ENCODE measurements around the gene CDH24.
"Not testable (repeated sequence)": the region's sequence is repeated elsewhere in the genome, so short reads cannot be mapped to it uniquely, and the experiment has no call there.

The CDH24 gene

DNA sequence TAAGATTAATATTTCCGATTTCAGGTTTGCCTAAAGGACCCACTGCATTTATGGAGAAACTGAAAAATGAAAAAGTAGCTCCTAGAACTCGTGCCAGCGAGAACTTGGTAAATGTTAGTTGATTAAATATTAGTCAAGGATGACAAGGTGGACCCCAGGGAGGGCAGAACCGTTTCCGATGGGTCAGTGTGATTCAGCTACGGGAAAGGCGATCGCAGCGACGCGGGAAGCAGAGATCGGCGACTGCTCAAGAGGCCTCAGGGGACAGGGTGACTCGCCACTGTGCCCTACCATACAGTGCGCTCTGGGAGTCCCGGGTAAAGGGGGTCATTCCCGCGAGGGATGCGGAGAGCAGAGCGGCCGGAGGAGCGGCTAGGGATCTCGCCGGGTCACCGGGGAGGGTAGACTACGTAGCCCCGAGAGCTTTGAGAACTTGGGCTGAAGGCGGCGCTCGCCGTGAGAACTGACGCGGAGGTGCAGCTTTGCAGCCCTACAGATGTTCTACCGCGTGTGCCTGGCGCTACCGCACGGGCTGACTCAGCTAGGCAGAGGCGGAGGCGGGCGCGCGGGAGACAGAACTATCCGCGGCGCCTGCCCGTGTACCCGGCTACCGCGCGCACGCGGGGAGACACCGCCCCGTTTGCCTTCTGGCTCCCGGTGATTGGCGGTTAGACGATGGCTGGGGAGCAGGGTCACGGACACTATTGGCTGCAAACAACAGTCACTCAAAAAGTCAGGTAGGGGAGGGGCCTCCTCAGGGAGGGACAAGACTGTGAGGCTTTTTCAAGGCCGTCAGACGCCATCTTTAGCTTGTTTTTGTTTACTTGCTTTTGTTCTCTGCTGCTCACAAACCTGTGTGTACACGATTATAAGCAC lies 50.5 kb downstream of the CDH24 start:
- H3K27ac ChIP-seq = peak overlapping the region; percentile 13 to 99 (median 95)
- peak overlapping the region; percentile 53 to 86 (median 66) for H3K4me3 ChIP-seq

DNA sequence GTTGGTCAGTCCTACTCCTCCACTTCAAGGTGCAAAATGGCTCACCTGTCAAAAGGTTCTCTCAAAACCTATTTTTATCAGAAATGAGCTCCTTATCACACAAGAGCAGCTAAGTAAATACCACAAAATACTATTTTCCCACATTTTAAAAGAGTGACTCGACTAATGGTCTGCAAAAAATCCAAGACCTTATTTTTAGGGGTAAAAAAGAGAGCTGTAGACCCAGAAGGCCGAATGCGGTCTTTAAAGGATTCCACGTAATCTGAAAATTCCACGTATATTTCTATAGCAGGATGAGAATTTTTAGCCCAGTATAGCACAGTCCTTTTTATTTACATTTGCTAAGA lies 51.2 kb downstream of the CDH24 start:
- peak overlapping the region in 17 of 21 experiments; percentile 74 to 99 (median 95) for H3K27ac ChIP-seq
- H3K4me3 ChIP-seq = peak overlapping the region; percentile 53 to 86 (median 66)

DNA sequence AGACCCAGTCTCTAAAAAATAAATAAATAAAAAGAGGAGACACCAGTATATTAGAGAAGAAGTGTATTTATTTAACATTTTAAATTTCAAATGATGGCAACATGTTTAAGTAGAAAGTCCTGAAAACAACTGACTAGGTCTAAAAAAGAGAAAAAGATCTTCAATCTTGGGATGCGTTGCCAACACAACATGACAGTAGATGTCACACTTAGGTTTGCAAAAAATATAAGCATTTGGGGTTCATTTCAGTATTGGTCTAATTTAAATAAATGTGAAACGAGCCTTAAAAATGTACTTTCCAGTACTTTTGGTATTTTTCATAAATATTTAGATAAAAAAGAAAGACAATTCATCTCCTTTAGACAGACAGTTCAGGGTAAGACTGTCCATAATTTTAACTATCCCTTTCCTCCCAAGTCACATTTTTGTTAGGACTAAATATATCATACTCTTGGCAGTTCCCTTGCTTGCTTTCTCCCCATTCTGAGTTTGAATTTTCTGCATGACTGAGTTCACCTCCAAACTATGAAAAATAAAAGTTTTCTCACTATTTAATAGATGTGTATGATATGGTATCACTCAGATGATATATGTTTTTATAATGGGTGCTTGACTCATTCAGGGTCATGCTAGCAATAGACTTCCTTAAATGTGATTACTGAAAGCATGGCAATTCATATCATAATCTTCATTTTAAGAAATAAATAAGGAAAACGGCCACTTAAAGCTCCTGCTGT lies 51.7 kb downstream of the CDH24 start:
- peak overlapping the region in 1 of 7 experiments; percentile 84 for H3K4me3 ChIP-seq
- peak overlapping the region in 3 of 21 experiments; percentile 74 to 95 (median 89) for H3K27ac ChIP-seq

DNA sequence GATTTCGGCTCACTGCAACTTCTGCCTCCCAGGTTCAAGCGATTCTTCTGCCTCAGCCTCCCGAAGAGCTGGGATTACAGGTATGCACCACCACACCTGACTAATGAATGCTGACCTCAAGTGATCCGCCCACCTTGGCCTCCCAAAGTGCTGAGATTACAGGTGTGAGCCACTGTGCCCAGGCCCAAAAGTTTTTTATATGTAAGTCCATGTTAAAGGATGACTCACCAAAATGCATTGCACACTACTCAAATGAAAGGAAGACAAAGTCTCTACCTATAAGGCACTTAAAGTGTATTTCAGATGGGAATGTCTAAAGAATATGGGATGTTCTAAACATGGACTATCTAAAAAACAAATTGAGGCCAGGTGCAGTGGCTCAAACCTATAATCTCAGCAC lies 53.0 kb downstream of the CDH24 start:
- H3K27ac ChIP-seq, H3K4me3 ChIP-seq: not testable (repeated sequence)

DNA sequence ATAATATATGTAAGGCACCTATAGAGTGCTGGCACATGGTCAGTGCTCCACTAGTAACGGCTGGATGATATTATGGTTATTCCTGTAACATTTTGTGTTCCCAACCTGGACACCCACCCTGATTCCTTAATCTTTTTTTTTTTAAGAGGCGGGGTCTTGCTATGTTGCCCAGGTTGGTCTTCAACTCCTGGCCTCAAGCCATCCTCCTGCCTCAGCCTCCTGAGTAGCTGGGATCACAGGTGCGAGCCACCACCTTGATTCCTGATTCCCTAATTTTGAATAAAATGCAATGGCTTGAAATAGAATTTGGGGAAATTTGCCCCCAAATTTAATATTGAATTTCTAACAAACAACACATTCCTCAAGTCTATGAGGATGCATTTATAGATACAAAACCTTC lies 54.7 kb downstream of the CDH24 start:
- H3K27ac ChIP-seq = no peak overlapping the region
- no peak overlapping the region for H3K4me3 ChIP-seq

DNA sequence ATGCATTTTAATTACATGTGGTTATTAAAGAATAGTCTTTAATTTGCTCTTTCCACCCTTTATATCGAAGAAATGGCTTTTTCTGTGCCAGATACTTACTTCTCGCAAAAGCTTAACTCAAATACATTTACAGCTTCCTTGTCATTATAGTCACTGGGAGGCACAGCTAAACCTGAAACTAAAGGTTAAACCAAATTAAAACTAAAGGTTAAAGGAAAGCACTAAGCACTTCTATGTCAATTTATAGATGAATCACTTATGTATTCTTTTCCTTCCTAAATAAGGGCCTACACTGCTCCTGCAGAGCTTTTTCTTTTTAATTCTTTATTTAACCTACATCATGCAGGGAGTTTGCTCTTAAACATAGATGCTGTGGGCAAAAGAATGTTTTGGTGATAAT lies 56.5 kb downstream of the CDH24 start:
- Histone ChIP-seq H3K27ac (no peak overlapping the region), H3K4me3 (no peak overlapping the region)

DNA sequence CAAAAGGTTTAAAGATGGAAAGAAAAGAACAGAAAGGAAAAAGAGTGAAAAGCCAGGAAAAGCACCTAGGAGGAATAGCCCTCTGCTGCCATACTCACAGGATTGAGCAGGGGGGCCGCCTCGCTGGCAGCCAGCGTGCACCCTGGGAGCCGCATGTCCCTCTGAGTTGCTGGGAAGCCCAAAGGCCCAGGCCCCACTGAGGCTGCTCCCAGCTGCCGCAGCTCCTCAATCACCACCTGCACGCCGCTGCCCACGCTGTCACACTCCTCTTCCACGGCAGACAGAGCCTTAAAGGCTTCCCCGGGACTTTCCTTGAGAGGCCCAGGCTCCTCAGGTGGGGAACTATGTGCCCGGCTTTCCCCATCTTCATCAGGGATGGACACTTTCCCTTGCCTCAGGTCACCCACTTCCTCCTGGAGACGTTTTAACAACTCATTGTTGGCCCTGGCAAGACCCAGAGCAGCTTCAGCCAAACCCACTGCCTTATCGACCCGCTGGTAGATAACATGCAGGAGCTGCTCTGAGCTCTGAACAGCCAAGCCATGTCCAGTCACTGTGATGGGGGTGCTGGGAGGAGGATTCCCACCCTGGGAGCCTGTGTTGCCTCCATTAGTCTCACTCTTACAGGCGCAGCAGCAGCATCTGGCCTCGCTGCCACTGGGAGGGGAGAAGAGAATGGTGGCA lies 58.8 kb downstream of the CDH24 start:
- Histone ChIP-seq H3K27ac (no peak overlapping the region), H3K4me3 (no peak overlapping the region)

DNA sequence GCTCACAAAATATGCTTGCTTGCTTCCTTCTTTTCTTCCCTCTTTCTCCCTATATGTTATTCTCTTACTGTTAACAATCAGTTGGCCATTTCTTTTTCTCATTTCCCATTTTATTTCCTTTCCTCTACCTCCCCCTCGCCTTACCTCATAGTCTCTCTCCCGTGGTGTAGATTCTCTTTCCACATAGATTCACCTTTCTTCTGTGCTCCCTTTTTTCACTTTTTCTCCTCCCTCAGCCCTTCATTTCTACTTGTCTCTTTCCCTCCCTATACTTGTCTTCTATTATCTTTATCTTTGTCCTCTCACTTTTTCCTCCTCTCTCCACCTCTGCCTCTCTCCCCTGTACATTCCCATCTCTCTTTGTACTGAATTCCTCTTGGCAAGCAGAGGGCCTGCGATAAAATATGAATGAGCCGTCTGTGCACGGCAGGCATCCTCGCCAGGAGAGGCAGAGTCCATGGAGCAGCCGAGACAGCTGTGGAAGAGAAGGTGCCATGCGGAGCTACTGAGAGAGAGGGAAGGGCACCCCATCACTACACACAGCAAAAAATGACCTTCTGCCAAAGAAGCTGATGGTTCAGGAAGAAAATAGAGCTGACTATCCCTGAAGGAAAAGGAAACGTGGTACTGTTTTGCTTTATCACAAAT lies 59.5 kb downstream of the CDH24 start:
- Histone ChIP-seq H3K4me3 (no peak overlapping the region), H3K27ac (no peak overlapping the region)

Data from skin epidermis (tissue), 12 donors.